HS-5 (cell line): ENCODE measurements around the gene SEMA3C.

Experiments
- DNase-seq: peaks from one replicate; pipeline ENCODE4 v3.0.0-alpha.2; 2012; ENCODE audit warnings: low read depth

The SEMA3C gene

DNA sequence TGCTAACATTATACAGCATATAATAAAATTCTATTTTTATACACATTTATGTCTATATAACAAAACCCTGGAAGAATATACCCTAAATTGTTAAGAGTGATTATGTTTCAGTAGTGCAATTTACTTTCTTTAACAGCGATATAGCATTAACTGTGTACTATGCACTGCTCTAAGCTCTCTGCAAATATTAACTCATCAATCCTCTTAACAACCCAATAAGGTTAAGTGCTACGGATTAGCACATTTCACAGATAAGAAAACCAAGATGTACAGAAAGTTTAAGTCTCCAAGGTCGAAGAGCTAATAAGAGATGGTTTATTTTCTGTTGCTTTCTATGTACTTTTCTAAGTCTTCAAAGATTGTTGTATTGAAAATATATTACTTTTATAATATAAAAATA lies 95.8 kb downstream of the SEMA3C start:
- no peak for DNase-seq

DNA sequence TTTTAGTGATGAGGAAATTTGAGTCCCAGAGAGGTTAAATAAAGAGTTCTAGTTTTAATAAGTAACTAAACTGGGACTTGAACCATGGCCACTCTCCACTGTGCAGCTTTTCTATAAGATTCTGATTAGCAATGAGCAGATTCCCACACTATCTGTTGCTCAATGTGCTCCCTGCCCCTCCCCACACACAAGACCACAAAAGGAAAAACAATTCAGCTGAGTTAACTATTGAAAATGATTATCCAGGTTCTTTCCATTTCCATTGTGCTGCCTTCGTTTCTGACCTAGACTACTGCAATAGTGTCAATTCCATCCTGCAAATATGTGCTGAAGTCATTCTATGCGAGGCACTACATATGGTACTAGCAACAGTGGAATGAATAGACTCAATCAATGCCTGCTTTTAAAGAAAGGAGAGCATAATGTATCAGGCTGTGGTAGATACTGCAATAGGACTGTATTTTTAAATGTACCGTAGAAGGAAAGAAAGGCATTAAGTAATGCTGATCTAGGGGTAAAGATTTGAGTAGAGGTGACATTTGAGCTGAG lies 97.0 kb downstream of the SEMA3C start:
- no peak for DNase-seq

- DNase-seq = no peak
These were observed 99.3 kb downstream of the SEMA3C start for GRCh38 chr7:80819503-80819902.

DNA sequence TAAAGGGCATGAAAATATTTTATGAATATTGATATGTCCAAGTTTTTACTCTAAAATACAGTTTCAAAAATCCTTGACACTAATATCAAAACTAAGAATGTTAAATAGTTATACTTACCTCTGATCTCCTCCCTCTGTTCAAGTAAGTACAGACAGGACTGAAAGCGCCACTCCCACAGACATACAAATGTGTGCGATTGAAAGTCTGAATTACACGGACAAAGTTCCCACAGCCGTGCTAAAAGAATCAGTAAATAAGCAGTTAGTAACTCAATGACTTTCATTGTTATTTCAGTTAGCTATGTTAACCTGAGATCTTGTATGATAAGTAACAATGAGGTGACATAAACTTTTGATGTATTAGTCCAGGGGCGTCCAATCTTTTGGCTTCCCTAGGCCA lies 100.7 kb downstream of the SEMA3C start:
- DNase-seq = no peak

DNA sequence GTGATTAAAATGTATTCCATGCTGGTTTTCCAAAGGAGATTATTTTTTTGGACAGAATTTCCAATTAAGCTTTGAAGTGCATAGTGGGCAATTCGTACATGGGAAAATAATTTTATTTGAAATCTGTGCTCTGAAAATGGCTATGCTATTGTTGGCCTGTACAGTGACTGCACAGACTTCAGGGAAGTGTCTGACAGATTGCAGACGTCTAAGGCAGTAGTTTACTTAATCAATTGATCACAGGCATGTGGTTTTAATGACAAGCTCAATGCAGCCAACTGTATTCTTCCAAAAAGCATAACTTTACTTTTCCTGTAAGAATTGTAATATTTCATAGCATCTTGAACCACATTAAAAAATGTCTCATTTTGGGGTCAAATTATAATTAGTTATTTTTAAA lies 102.0 kb downstream of the SEMA3C start:
- DNase-seq = no peak

- no peak for DNase-seq
These were observed 103.1 kb downstream of the SEMA3C start for GRCh38 chr7:80815733-80816132.

DNA sequence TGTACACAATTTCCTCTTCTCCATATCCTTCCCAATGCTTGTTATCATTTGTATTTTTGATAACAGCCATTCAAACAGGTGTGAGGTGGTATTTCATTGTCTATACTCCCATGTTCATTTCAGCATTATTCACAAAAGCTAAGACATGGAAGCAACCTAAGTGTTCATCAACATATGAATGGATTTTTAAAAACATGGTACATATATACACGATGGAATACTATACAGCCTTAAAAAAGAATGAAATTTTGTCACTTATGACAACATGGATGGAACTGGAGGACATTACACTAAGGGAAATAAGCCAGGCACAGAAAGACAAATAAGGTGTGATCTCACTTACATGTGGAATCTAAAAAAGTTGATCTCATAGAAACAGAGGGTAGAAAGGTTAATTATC lies 109.3 kb downstream of the SEMA3C start:
- no peak for DNase-seq

DNA sequence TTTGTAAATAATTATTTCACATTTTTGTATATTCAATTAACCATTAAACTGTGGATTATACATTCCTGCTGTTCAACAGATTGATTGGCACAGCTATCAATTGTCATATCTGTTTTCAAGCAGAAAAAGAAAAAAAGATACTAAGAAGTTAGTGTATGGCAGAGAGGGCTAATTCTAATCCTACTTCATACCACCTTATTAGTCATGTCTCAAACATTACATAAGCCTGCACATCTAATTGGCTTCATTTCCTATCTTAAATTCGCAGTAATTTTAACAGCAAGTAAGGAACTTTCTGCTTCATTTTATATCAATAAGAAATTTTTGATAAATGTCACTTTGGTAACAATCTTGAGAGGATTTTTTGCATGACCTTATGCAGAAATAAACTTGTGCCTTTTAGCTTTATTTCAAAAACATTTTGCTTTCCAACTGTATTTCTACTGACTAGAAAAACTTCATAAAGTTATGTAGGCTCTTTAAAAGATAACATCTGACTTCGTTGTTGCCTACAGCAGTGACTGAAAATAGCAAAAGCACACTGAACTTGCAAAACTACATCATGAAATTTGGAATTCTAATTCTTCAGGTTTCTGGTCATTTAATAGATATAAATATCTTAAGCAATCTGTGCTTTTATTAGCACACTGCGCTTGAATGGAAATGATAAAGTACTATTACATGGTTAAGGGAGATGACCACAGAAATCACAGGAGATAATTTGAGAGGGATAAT lies 111.5 kb downstream of the SEMA3C start:
- no peak for DNase-seq

DNA sequence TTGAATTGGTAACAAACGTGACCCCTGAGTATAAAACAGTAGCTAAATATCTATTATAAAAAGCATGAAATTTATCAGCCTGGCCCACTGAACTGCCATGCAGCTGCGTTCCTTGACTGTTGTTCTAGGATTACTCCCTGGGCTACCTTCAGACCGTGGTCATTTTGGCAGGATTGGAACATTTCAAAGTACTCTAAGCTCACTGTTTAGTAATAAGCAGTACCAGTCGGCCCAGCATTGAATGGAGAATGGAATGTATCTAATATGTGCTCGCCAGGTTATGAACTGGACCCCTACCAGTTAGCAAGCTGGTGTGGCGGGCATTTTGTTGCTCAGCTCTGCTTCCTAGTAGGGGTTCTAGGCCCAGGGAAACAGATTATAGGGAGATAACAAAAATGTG lies 112.2 kb downstream of the SEMA3C start:
- no peak for DNase-seq

DNA sequence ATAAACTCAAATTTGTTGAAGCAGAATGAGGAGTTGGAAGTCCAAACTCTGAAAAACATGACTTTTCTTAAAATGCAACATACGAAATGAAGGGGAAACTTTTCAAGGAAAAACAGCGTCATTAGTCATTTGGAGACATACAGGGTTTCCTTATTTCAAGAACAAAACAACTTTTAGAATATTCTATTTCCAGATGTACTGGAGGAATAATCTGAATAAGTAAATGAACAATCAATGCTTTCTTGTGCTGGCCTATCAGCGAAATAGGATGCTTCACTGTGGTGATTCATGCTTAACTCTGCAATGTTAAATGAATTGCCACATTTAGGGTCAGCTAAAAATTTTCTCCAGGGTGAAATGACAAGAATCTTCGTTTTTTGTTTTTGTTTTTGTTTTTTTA lies 114.3 kb downstream of the SEMA3C start:
- DNase-seq = no peak

GRCh38 chr7:80802527-80802926 lies 116.3 kb downstream of the SEMA3C start:
- DNase-seq = no peak

- no peak for DNase-seq
These were observed 123.9 kb downstream of the SEMA3C start for GRCh38 chr7:80794631-80795573.

- no peak for DNase-seq
These were observed 127.3 kb downstream of the SEMA3C start for GRCh38 chr7:80791509-80791929.

DNA sequence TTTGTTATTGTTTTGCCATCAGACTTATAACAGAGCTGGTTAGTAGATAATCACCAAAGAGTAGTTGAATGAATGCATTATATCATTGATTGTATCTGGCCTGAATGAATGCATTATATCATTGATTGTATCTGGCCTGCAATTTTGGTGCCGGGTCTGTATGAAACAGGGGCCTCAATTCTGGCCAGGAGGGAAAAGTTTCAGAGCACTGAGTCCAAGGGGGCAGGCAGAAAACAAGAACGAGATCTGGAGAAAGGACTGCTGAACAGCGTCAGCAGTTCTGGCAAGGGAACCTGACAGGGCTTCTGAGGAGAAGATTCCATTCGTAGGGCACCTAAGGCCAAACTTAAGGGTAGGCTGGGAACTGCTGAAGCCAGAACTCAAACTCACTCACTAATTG lies 128.0 kb downstream of the SEMA3C start:
- DNase-seq = no peak

DNA sequence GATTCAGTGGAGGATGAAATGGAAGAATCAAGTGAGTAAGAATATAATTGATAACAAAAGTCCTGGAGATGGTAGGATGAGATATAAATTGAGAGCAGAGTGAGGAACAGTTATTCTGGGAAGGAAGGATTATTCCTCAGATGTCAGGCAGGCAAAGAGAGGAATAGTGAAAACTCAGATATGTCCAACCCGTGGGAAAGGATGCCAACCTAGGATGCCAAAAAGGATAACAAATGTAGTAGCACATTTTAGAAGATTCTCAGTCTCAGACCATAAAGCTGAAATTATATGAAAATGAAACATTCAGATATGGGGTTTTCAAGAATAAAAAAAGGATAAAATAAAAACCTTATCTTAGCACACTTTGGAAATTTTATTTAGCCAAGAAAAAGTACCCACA lies 131.1 kb downstream of the SEMA3C start:
- DNase-seq = no peak

DNA sequence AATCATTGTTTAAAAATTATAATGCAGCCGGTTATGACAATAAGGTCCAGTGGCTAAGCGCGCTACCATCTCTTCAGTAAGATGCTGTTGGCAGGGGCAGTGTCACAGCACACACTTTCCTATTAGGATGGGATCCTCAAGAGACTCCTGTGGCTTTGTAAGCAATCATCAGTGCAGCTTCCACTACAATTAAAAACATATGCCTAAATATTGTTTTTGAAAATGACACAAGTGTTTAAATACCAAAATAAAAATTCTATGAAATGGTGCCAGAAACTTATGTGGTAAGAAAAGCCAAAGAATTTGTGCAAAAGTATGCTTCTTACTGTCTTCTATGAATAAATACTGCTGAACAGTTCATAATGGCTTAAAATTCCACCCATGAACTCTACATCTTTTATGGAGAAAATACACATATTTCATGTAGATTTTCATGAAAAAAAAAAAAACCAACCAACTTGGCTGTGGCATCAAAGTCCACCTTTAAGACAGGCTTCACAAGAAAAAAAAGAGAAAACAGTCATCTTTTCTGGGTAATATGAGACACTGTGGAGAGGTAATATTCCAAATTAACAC lies 132.8 kb downstream of the SEMA3C start:
- DNase-seq = no peak

GRCh38 chr7:80785276-80785675 lies 133.6 kb downstream of the SEMA3C start:
- DNase-seq = no peak

DNA sequence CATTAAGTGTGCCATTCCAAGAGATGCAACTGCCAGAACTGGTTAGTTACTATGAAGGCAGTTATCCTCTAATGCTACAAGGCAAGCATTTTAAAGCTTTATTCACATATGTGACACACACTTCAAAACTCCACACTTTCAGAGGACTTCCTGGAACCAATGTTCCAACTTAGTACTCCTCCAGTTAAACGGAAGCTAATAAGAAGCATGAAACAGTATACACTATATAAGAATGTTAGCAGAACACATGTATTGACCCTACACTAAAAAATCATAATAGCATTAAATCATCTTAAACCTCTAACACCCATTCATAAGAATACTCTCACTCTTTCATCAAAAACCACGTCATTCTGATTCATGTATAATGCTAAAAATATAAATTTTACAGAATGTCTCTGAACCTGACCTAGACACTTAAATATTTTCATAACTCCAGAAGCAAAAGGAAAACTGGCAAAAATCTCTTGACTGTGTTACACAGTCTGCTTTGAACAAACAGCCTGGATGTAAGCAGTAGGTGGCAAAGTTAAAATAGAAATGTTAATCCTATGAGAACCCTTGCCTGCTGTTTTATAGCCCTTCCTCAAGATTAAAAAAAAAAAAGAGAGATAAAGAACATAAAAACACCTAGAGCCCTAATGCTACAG lies 135.0 kb downstream of the SEMA3C start:
- DNase-seq = peak; percentile 58

GRCh38 chr7:80783186-80783677 lies 135.6 kb downstream of the SEMA3C start:
- no peak for DNase-seq

DNA sequence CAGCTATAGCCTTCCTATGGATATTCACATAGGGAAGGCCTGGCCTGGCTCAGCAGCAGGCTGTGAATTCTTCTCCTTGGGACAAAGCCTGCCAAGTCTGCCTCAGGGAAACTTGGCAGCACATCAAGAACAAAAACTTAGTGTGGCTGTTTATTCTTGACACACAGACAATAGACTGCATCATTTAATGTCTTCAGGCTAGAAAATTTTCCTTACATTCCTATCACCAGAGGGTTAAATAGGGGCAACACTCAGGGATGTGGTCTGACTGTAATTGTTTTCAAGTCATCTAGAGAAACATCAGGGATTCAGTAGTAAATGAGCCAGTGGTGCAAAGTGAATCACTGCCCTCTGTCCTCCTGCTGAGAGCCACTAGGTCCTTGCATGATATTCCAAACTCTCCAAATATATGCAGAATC lies 137.3 kb downstream of the SEMA3C start:
- DNase-seq = peak; percentile 34

DNA sequence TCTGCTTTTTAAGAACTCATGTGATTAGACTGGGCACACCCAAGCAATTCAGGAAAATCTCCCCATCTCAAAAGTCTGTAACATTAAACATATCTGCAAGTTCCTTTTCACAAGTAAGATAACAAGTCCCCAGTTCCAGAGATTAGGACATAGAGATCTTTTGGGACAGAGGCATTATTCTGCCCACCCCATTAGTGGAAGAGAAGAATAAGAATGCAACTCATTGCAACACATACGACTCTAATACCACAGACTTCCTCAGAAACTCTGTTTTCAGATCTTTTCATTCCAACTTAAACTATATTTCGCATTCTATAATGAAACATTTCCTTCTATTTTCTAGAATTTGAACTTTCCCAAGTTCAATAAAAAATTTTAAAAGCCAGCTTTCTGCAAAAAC lies 137.7 kb downstream of the SEMA3C start:
- DNase-seq = no peak

GRCh38 chr7:80779456-80779855 lies 139.4 kb downstream of the SEMA3C start:
- DNase-seq = no peak
